ENCODE data around the gene KCNQ1. TPM values are rescaled to one million over a fixed set of nuclear protein-coding genes. Genes with fewer than 3 reads are reported as not detected.
A peak's percentile ranks its signal among the peaks of the same experiment; 100 is the strongest.

KCNQ1 gene
- total RNA-seq, 3 donors from 2014 or later = 15.5 to 44.7 (median 37.4) TPM

- no peak for TF ChIP-seq CTCF (IDR thresholded peaks at IDR 0.05)
- intact Hi-C loops (cut with DNase I, micrococcal nuclease) = no loop called here
- Histone ChIP-seq H3K4me1 (ENCODE audit: low read depth) (peaks cover 7% of the 10 kb centered on the region), H3K4me3 (no peak overlapping the region), H3K36me3 (ENCODE audit: low read depth) (no peaks in the 10 kb centered on the region), H3K9me3 (no peaks in the 10 kb centered on the region)
- peak; percentile 1 to 27 (median 9) for DNase-seq
- ATAC-seq = no peak
Measured at GRCh38 chr11:2521733-2522630, 77.2 kb downstream of the KCNQ1 start.

- H3K4me1 ChIP-seq (ENCODE audit: low read depth) = peaks cover 15% of the 10 kb centered on the region
- no peaks in the 10 kb centered on the region for H3K36me3 ChIP-seq (ENCODE audit: low read depth)
- TF ChIP-seq CTCF (IDR thresholded peaks at IDR 0.05) = no peak
- DNase-seq (peak; percentile 1 to 44 (median 18)), ATAC-seq (no peak)
- no peaks in the 10 kb centered on the region for H3K9me3 ChIP-seq
- H3K4me3 ChIP-seq = no peak overlapping the region
- intact Hi-C loops (cut with DNase I, micrococcal nuclease) = no loop called here
Measured at GRCh38 chr11:2522631-2523255, 77.9 kb downstream of the KCNQ1 start.

GRCh38 chr11:2523821-2524391 lies 79.1 kb downstream of the KCNQ1 start:
- no peaks in the 10 kb centered on the region for H3K9me3 ChIP-seq
- DNase-seq = peak in 2 of 3 donors; percentile 23 to 43
- H3K4me3 ChIP-seq = no peak overlapping the region
- H3K4me1 ChIP-seq (ENCODE audit: low read depth) = peaks cover 21% of the 10 kb centered on the region
- H3K36me3 ChIP-seq (ENCODE audit: low read depth) = no peaks in the 10 kb centered on the region
- no peak for TF ChIP-seq CTCF (IDR thresholded peaks at IDR 0.05)
- intact Hi-C loops (cut with DNase I, micrococcal nuclease) = no loop called here
- no peak for ATAC-seq

GRCh38 chr11:2524446-2525165 lies 79.8 kb downstream of the KCNQ1 start:
- Histone ChIP-seq H3K4me1 (ENCODE audit: low read depth) (peaks cover 24% of the 10 kb centered on the region), H3K9me3 (no peaks in the 10 kb centered on the region), H3K36me3 (ENCODE audit: low read depth) (no peaks in the 10 kb centered on the region), H3K4me3 (no peak overlapping the region)
- ATAC-seq (no peak), DNase-seq (peak; percentile 2 to 39 (median 31))
- intact Hi-C loops (cut with DNase I, micrococcal nuclease) = no loop called here
- no peak for TF ChIP-seq CTCF (IDR thresholded peaks at IDR 0.05)

- H3K36me3 ChIP-seq (ENCODE audit: low read depth) = no peaks in the 10 kb centered on the region
- TF ChIP-seq CTCF (IDR thresholded peaks at IDR 0.05) = no peak
- ATAC-seq (no peak), DNase-seq (peak; percentile 17 to 47 (median 38))
- H3K9me3 ChIP-seq = no peaks in the 10 kb centered on the region
- intact Hi-C loops (cut with DNase I, micrococcal nuclease) = no loop called here
- H3K4me3 ChIP-seq = no peak overlapping the region
- peaks cover 24% of the 10 kb centered on the region for H3K4me1 ChIP-seq (ENCODE audit: low read depth)
Measured at GRCh38 chr11:2525166-2525861, 80.5 kb downstream of the KCNQ1 start.
